Activated T-cell treated with anti-CD3 and anti-CD28 coated beads for 24 hours (primary cell): ENCODE results near the gene ARSD.
"Not testable (repeated sequence)": the region's sequence is repeated elsewhere in the genome, so short reads cannot be mapped to it uniquely, and the experiment has no call there.

ENCODE experiments used
- DNase-seq: peaks from one replicate; pipeline ENCODE4 v3.0.0-alpha.2; 2020; ENCODE audit warnings: low read depth

The ARSD gene

DNA sequence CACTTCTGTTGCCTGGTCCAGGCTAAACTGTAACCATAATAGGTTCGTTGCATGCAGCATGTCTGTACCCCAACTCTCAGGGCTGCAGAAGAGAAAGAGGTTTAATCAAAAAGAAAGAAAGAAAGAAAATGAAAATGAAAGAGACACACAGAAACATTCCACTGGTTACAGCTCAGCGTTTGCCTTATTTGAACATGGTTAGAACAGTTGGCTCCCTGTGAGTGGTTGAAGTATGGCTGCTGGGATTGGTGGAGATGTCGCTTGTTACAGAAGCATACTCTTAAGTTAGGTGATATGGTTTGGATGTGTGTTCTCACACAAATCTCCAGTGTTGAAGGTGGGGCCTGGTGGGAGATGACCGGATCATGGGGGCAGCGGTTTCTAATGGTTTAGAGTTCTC lies 36.3 kb downstream of the ARSD start:
- DNase-seq = no peak

DNA sequence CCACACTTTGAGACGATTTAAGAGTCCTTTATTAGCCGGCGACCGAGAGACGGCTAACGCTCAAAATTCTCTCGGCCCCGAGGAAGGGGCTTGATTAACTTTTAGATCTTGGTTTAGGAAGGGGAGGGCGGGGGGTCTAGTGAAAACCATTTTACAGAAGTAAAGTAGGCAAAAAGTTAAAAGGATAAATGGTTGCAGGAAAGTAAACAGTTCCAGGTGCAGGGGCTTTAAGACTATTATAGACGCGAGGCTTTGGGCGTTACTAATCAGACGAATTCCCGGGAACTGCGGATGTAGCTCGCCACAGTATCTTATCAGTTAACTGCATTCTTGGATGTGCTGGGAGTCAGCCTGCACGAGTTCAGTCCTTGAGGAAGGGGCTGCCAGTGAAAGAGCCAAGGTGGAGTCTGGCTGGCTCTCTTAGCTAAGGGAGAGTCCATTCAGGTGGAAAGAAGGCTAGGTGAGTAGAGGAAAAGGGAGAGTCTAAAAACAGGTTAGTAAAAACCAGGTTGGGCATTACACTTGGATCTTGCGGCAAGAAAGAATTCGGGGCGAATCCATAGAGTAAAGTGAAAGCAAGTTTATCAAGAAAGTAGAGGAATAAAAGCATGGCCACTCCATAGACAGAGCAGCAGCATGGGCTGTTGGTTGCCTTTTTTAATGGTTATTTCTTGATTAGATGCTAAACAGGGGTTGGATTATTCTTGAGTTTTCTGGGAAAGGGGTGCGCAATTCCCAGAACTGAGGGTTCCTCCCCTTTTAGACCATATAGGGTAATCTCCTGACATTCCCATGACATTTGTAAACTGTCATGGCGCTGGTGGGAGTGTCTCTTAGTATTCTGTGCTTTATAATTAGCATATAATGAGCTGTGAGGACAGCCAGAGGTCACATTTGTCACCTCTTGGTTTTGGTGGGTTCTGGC lies 38.3 kb downstream of the ARSD start:
- DNase-seq = not testable (repeated sequence)

DNA sequence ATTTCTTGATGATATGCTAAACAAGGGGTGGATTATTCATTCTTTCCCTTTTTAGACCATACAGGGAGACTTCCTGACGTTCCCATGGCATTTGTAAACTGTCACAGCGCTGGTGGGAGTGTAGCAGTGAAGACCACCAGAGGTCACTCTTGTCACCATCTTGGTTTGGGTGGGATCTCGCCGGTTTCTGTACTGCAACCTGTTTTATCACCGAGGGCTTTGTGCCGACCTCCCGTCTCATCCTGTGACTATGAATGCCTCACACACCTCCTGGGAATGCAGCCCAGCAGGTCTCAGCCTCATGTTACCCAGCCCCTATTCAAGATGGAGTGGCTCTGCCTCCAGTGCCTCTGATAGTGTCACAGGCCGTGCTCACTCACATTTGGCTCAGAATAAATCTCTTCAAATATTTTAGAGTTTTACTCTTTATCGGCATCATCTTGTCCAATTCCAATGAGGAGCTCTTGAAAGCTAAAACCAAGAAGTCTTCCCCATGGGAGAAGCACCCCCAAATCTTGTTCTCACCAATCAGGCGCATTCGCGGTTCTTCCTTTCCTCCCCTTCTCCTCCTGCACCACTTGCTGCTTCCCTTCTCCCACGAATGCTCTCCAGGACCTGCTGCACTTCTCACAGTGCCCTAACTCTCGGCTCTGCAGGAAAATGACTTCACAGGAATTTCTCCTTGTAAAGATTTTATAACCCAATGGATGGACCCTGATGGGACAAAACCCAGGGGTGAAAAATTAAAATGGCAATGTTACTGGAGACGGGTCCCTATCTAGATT lies 39.2 kb downstream of the ARSD start:
- DNase-seq = not testable (repeated sequence)

DNA sequence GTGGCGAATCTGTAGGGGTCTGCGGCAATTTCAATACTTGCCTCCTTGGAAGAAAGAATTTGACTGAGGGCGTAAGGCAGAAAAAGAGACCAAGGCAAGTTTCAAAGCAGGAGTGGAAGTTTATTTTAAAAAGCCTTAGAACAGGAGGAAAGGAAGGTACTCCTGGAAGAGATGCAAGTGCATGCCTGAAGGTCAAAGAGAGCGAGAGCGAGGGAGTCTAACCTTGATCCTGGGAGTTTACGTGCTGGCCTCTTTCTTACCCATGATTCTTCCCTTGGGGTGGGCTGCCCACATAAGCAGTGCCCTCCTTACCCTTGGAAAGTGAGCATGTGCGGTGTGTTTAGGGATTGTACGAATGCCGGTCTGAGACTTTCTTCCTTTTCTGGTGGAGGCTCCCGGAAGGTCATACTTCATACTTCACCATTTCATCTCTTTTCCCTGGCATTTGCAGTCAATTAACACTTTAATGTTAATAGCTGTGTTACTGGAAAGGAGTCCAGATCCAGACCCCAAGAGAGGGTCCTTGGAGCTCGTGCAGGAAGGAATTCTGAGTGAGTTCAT lies 40.0 kb downstream of the ARSD start:
- DNase-seq = no peak

DNA sequence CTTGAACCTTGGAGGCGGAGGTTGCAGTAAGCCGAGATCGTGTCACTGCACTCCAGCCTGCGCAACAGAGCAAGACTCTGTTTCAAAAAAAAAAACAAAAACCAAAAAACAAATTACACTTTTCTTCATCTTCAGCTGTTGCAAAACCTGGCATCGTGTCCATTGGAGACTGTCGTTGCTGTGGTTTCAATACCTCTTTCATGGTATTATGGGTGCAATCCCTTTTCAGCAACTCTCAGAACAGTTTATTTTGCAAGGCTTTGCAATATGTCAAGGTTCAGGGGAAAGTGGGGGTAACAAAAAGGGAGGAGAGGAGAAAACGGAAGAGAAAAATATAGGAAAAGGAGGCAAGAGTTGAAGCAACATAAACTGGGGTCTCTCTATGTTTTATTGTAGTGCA lies 40.8 kb downstream of the ARSD start:
- DNase-seq = no peak

DNA sequence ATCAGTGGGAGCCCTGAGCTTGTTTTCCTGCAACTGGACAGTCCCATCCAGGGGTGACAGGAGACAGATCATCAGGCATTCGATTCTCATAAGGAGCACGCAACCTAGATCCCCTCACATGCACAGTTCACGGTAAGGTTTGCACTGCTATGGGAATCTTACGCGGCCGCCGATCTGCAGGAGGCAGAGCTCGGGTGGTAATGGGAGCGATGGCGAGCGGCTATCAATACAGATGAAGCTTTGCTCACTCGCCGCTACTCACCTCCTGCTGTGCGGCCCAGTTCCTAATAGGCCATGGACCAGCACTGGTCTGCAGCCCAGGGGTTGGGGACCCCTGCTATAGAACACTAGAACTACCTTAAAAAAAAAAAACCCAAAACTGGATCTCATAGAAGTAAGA lies 45.4 kb downstream of the ARSD start:
- DNase-seq = no peak

DNA sequence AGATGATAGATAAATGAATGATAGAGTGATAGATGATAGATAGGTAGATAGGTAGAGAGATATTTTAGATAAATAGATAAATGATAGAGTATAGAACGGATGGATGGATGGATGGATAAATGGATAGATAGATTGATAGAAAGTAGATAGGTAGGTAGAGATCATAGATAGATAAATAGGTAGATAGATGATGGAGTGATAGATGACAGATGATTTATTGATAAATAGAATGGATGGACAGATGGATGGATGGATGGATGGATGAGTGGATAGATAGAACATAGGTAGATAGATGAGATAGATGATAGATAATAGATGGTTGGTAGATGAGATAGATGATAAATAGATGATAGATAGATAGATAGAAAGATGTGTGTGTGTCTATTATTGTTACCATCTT lies 49.5 kb downstream of the ARSD start:
- no peak for DNase-seq

DNA sequence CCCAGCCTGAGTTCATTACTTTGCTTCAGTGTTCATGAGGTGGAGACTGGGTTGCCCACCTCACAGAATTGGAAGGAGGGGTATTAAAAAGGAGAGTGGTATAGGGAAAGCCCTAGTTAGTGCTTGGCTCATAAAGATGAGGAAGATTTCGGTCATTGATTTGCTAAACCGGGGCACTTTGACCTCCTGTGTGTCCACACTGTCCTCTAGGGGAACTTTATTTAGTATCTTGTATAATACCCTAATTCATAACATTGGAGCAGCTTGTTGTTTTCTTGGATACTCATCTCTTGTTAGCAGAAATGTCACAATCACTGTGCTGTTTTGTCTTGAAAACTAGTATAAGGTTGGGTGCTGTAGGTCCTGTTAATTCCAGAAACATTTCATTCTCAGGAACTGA lies 50.6 kb downstream of the ARSD start:
- no peak for DNase-seq

DNA sequence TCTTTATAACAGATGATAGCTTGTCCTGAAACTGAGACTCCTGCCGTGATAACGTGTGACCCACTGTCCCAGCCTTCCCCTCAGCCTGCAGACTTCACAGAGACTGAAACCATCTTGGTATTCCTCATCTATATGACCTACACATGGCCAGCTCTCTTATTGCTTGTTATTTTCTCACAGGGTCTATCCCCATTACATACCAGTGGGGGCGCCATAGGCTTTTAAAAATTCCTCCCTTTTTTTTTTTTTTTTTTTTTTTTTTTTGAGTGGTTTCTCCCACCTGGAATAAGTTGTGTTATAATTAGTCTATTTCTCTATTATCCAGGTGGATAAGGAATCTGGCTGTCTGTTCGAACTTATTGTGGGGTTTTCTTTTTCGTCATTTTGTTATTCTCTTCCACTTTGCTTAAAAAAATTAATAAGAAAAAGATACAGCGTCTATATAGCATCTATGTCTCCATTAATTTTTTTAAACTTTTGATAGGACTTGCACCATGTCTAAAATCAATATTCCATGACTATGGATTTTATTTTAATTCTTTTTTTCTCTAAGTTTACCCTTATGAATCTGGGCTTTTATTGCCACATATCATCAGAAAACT lies 53.2 kb downstream of the ARSD start:
- no peak for DNase-seq

DNA sequence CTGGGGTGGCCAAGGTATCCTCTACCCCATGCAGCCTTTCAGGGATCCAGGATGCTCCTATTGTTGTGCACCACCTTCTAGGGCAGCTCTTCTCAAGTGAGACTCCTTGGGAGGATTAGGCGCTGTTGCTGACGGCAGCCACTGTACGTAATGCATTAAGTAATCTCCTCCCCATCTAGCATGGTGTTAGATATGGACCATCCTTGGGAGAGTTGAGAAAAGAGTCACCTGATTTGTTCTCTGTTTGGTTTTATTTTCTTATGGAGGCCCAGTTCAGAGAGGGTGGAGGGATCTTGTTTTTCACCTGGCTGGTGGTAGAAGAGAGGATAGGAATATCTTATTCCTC lies 54.0 kb downstream of the ARSD start:
- DNase-seq = no peak

DNA sequence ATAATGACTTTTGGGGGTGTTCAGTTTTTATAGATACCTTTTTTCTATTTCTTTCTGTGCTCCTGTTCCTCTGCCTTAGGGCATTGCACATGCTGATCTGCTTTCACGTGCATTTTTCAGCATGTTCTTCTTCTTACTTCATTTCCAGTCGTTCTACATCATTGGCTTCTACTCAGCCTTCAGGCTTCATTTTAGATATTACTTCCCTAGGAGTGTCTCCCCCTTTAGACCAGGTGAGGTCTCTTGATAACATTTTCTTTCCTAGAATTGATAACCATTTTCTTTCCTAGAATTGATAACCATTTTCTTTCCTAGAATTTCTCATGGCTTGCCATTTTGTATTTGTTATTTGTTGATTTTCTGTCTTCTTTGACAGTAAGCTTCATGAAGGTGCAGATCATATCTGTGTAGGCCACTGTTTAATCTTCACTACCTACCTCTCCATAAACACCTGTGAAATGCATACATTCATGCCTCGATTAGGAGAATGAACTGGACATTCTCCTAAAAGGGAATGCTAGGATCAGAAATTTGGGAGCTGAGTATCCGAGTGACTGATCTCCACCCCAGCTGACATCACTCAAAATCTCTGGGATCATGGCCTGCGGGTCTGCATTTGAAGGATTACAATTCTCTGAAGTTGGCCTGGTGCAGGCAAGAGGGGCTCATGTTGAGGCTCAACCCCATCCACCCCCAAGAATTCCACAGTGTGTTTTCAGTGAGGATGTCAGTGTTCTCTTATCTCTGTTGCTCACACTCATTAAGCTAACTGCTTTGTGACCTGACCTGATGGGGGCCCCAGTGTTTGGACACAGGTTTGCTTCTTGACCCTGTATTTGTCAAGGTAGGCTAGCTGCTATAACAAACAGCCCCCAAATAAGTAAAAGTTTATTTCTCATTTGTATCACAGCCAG lies 54.7 kb downstream of the ARSD start:
- DNase-seq = no peak

DNA sequence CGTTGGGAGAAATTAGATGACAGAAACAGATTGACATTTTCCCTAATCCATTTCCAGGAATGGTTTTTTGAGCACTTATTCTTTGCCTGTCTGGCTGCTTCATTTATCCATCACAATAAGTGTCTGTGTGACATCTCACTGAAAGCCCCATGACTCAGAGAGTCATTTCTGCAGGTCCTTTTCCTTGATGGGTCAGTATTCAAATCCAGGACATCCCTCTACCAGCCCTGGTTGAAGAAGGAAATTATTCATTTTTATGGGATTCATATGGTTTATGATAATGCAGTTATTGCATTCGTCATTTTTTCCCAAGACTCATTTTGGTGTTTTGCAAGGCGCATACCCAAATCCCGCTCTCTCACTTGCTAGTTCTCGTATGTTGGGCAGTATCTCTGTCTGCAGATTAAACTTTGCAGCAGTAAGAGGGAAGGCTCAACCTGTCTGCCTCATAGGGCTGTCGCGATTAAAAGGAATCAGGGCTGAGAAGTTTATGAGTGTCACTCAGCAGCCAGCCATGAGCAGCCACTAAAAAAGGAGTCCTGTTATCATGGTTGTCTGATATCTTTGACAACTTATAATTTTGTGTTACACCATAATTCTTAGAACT lies 56.4 kb downstream of the ARSD start:
- DNase-seq = no peak

DNA sequence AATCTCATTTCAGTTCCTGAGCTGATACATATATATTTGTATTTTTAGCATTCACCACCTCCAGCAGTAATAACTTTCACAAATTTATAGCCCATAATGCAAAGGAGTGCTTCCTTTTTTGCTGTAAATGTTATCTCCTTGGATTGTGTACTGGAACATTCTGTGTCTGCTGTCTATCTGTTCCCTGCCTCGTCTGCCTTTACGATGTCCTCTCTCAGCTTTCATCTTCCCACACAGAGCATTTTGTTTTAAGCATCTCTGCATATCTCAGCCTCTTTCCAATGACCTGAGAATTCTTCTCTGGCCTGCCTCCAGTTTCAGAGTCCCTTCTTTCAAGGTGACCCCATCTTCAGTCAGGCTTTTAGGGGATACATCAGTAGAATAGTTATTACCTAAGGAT lies 57.3 kb downstream of the ARSD start:
- DNase-seq = no peak

DNA sequence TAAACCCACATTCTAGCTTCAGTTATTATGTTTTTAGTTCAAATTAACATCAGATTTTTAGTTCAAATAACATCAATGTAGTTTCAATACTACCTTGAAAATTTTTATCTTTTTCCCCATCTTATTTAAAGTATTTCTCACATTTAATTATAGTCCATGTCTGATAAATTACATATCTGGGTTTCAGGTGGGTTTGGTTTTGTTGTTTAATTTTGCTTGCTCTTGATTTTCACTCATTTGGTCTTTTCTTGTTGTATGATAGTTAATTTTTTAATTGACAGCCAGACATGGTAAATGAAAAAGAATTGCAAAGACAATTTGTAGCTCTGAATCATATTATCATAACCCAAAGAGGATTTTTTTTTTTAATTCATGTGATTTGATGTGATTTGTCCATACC lies 58.5 kb downstream of the ARSD start:
- DNase-seq = no peak

DNA sequence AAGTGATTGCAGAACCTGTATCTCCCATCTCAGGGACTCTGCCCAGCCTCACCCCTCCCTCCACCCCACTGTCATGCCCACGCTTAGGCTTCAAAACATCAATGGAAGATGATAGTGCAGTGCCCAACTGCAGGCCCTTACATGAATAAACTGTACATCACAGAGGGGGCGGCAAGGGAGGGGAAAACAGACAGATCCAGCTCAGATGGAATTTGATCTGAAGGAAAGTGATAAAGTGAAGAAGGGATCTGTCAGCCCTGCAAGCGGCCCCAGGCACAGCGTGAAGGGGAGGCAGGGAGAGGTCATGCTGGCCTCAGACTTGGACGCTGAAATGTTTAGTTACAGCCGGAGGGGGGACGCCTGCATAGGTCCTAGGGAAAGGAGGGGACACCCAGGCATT lies 61.9 kb downstream of the ARSD start:
- DNase-seq = no peak

DNA sequence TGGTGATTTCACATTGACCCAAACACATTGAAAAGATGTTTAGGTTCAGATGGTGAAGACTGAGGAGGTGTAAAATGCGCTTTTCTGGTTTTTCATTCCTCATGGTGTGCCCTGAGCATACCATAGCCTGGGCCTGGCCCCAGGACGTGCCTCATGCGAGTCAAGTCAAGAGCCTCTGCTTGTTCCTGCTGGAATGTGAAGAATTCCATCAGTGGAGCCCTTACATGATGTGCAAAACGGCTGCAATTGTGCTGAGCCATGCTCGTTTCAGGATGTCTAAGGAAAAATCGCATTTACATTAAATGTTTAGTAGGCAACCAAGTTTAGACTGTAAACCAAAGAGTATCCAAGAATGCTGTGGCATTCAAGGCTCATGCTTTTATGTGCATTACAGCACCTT lies 65.5 kb downstream of the ARSD start:
- DNase-seq = no peak

DNA sequence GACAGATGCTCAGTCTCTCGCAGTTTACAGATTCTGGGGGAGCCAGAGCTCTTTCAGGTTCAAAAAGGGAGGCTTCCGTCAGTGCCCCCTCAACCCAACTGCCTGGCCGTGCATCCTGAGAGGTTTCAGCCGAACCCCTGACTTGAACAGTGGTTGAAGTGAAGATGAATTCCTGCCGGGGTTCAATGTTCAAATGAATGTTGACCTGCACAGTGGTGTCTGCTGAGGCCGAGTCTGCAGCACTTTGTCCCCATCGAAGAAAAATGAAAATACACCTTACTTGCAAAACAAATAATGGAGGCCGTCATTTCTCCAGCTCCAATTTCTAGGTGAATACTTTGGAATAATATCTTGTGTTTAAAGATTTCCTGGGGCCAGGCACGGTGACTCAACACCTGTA lies 66.7 kb downstream of the ARSD start:
- no peak for DNase-seq

DNA sequence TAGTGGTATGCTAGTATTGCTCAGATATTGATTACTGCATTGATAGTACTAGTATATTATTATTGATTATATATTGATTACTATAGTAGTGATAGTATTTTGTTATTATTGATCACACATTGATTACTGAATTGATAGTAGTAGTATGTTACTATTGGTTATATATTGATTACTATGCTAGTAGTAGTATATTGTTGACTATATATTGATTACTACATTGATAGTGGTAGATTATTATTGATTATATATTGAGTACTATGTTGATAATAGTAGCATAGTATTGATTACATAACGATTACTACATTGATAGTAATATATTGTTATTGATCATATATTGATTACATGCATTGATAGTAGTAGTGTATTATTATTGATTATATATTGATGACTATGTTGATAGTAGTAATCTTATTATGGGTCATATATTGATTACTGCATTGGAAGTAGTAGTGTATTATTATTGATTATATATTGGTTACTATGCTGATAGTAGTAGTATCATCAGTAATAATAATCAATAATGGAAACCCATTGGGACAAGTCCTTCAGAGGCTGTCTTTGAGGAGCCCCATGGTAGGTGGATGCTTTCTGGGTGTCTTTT lies 69.8 kb downstream of the ARSD start:
- DNase-seq = no peak

DNA sequence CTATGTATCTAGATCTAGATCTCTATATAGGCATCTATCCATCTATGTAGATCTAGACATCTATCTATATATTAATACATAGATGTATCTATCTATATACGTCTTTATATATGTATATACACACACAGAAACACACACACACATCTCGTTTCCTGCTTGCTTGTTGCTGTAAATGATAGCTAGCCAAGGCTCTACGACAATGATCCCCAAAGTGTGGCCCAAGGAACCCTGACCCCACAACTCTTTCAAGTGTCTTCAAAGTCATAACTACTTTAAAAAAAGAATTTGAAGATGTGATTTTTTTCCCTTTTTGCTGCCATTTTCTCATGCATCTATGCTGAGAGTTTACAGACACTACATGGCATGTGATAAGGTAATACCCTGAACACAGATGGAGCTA lies 71.6 kb downstream of the ARSD start:
- no peak for DNase-seq

DNA sequence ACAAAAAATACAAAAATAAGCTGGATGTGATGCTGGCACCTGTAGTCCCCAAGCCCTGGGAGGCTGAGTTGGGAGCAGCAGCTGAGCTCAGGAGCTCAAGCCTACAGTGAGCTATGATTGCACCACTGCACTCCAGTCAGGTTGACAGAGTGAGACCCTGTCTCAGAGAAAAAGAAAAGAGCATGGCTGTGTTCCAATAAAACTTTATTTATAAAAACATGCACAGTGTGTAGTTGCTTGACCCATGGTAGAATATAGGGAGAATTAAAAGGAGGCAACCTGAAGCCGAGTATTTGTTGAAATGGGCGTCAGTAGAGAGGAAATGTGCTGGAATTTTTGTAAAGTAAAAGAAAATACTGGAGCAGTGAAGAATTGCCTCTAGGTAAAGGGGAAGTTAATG lies 73.4 kb downstream of the ARSD start:
- no peak for DNase-seq

DNA sequence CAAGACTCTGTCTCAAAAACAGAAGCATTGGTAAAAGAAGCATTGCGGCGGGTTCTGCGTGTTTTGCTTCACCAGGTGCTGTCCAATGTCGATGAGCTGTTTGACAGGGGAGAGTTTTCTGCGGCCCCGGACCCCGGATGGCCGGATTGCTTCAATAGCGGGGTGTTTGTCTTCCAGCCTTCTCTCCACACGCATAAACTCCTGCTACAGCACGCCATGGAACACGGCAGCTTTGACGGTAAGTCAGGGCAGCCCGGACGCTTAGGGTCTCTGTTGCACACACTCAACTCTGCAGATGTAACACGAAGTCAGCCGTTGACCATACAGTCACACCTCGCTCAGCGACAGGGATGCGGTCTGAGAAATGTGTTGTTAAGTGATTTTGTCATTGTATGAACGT lies 74.2 kb downstream of the ARSD start:
- DNase-seq = no peak
